ENCODE data around the gene CELF5. TPM values are rescaled to one million over a fixed set of nuclear protein-coding genes. Genes with fewer than 3 reads are reported as not detected.

CELF5 gene
- total and polyA plus RNA-seq, 2 experiments from 2014 or later, result 5.6 to 10.6 TPM

DNA sequence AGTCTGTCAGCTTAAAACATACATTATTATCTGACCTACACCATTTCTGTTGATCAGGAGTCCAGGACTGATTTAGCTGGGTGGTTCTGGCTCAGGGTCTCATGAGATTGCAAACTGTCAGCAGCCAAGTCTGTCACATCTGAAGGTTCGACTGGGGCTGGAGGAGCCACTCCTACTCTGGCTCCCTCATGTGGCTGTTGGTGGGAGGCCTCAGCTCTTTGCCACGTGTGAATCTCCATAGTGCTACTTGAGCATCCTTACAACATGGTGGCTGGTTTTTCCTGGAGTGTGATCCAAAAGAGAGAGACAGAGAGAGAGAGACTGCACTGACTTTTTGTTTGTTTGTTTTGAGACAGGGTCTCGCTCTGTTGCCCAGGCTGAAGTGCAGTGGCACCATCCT lies 78.3 kb downstream of the CELF5 start:
- no peak overlapping the region for H3K4me3 Mint-ChIP-seq
- no peak overlapping the region for H3K4me3 ChIP-seq
- DNase-seq (ENCODE audit: low spot score), result peak; percentile 40
- no peak overlapping the region for H2AFZ ChIP-seq
- no peaks in the 10 kb centered on the region for H3K36me3 ChIP-seq (ENCODE audit: insufficient read depth)
- H3K9me2 ChIP-seq (ENCODE audit: insufficient read depth), result no peaks in the 10 kb centered on the region
- H3K27me3 ChIP-seq (ENCODE audit: insufficient read depth), result no peaks in the 10 kb centered on the region
- H3K4me2 ChIP-seq, result no peak overlapping the region
- no peaks in the 10 kb centered on the region for H3F3A ChIP-seq (replicated peaks; ENCODE audit: low read depth)
- H3K27ac ChIP-seq (ENCODE audit: low read depth), result no peak overlapping the region
- no peaks in the 10 kb centered on the region; the same call in 2 of the 3 replicates for H3K36me3 Mint-ChIP-seq (ENCODE audit: low read depth)
- H3K27ac Mint-ChIP-seq, result no peak overlapping the region
- H3K9me3 Mint-ChIP-seq, result peaks cover 14% of the 10 kb centered on the region
- no peaks in the 10 kb centered on the region for H3K79me2 ChIP-seq (replicated peaks; ENCODE audit: insufficient read depth)
- TF ChIP-seq, protein P1, sequence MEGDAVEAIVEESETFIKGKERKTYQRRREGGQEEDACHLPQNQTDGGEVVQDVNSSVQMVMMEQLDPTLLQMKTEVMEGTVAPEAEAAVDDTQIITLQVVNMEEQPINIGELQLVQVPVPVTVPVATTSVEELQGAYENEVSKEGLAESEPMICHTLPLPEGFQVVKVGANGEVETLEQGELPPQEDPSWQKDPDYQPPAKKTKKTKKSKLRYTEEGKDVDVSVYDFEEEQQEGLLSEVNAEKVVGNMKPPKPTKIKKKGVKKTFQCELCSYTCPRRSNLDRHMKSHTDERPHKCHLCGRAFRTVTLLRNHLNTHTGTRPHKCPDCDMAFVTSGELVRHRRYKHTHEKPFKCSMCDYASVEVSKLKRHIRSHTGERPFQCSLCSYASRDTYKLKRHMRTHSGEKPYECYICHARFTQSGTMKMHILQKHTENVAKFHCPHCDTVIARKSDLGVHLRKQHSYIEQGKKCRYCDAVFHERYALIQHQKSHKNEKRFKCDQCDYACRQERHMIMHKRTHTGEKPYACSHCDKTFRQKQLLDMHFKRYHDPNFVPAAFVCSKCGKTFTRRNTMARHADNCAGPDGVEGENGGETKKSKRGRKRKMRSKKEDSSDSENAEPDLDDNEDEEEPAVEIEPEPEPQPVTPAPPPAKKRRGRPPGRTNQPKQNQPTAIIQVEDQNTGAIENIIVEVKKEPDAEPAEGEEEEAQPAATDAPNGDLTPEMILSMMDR (conservative IDR thresholded peaks at IDR 0.05; ENCODE audit: low read depth in 2 of 2), result peak; percentile 31 to 43
- TF ChIP-seq EZH2phosphoT487 (IDR thresholded peaks at IDR 0.05; ENCODE audit: unreplicated experiment), result no peak
- no peak for TF ChIP-seq ZNF331 (CRISPR knock-in tag; IDR thresholded peaks at IDR 0.05; ENCODE audit: low read depth)
- no peak for ATAC-seq
- peaks cover 13% of the 10 kb centered on the region for H3K27me3 Mint-ChIP-seq (ENCODE audit: insufficient read depth, low read depth, poor library complexity)
- H3K4me1 Mint-ChIP-seq, result no peaks in the 10 kb centered on the region
- H4K20me1 ChIP-seq (replicated peaks; ENCODE audit: insufficient read depth), result no peaks in the 10 kb centered on the region; the same call in 1 of the 2 replicates
- no peaks in the 10 kb centered on the region for H3K4me1 ChIP-seq (ENCODE audit: insufficient read depth)

DNA sequence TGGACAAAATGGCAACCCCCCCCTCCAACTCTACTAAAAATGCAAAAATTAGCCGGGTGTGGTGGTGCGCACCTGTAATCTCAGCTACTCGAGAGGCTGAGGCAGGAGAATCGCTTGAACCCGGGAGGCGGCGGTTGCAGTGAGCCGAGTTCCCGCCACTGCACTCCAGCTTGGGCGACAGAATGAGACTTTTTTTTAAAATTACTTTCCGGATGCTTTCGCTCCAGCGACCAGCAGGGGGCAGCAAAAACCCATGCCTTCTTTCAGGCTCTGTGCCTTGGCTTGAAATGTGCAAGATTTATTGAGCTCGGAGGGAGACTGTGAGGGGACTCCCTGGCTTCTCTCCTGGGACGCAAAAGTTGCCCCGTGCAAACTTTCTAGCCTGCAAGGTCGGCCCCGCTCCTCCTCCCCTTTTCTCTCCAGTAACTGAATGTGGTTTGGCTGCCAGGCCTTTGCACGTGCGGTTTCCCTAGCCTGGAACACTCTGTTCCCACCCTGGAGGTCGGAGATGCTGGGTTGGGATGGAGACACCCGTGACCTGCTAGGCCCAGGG lies 80.5 kb downstream of the CELF5 start:
- no peaks in the 10 kb centered on the region for H3F3A ChIP-seq (replicated peaks; ENCODE audit: low read depth)
- no peaks in the 10 kb centered on the region for H4K20me1 ChIP-seq (replicated peaks; ENCODE audit: insufficient read depth)
- no peaks in the 10 kb centered on the region for H3K4me1 ChIP-seq (ENCODE audit: insufficient read depth)
- Mint-ChIP-seq H3K36me3 (ENCODE audit: low read depth) (no peaks in the 10 kb centered on the region; the same call in 2 of the 3 replicates), H3K27ac (no peak overlapping the region), H3K4me3 (no peak overlapping the region), H3K9me3 (peaks cover 9% of the 10 kb centered on the region; the same call in 2 of the 3 replicates), H3K4me1 (no peaks in the 10 kb centered on the region), H3K27me3 (ENCODE audit: insufficient read depth, low read depth, poor library complexity) (peaks cover 17% of the 10 kb centered on the region)
- peaks cover 2% of the 10 kb centered on the region; the same call in 1 of the 2 replicates for H3K27me3 ChIP-seq (ENCODE audit: insufficient read depth)
- no peaks in the 10 kb centered on the region for H3K36me3 ChIP-seq (ENCODE audit: insufficient read depth)
- ATAC-seq (peak; percentile 60), DNase-seq (ENCODE audit: low spot score) (peak; percentile 87)
- H3K9me2 ChIP-seq (ENCODE audit: insufficient read depth), result no peaks in the 10 kb centered on the region
- 0 out of 2 replicates have a peak, but pooled peaks have one; percentile 14 for TF ChIP-seq CREB1 (CRISPR knock-in tag; IDR thresholded peaks at IDR 0.05; ENCODE audit: low read depth)
- TF ChIP-seq, protein P2, sequence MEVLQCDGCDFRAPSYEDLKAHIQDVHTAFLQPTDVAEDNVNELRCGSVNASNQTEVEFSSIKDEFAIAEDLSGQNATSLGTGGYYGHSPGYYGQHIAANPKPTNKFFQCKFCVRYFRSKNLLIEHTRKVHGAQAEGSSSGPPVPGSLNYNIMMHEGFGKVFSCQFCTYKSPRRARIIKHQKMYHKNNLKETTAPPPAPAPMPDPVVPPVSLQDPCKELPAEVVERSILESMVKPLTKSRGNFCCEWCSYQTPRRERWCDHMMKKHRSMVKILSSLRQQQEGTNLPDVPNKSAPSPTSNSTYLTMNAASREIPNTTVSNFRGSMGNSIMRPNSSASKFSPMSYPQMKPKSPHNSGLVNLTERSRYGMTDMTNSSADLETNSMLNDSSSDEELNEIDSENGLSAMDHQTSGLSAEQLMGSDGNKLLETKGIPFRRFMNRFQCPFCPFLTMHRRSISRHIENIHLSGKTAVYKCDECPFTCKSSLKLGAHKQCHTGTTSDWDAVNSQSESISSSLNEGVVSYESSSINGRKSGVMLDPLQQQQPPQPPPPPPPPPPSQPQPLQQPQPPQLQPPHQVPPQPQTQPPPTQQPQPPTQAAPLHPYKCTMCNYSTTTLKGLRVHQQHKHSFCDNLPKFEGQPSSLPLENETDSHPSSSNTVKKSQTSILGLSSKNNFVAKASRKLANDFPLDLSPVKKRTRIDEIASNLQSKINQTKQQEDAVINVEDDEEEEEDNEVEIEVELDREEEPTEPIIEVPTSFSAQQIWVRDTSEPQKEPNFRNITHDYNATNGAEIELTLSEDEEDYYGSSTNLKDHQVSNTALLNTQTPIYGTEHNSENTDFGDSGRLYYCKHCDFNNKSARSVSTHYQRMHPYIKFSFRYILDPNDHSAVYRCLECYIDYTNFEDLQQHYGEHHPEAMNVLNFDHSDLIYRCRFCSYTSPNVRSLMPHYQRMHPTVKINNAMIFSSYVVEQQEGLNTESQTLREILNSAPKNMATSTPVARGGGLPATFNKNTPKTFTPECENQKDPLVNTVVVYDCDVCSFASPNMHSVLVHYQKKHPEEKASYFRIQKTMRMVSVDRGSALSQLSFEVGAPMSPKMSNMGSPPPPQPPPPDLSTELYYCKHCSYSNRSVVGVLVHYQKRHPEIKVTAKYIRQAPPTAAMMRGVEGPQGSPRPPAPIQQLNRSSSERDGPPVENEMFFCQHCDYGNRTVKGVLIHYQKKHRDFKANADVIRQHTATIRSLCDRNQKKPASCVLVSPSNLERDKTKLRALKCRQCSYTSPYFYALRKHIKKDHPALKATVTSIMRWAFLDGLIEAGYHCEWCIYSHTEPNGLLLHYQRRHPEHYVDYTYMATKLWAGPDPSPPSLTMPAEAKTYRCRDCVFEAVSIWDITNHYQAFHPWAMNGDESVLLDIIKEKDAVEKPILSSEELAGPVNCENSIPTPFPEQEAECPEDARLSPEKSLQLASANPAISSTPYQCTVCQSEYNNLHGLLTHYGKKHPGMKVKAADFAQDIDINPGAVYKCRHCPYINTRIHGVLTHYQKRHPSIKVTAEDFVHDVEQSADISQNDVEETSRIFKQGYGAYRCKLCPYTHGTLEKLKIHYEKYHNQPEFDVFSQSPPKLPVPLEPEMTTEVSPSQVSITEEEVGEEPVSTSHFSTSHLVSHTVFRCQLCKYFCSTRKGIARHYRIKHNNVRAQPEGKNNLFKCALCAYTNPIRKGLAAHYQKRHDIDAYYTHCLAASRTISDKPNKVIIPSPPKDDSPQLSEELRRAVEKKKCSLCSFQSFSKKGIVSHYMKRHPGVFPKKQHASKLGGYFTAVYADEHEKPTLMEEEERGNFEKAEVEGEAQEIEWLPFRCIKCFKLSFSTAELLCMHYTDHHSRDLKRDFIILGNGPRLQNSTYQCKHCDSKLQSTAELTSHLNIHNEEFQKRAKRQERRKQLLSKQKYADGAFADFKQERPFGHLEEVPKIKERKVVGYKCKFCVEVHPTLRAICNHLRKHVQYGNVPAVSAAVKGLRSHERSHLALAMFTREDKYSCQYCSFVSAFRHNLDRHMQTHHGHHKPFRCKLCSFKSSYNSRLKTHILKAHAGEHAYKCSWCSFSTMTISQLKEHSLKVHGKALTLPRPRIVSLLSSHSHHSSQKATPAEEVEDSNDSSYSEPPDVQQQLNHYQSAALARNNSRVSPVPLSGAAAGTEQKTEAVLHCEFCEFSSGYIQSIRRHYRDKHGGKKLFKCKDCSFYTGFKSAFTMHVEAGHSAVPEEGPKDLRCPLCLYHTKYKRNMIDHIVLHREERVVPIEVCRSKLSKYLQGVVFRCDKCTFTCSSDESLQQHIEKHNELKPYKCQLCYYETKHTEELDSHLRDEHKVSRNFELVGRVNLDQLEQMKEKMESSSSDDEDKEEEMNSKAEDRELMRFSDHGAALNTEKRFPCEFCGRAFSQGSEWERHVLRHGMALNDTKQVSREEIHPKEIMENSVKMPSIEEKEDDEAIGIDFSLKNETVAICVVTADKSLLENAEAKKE (CRISPR knock-in tag; IDR thresholded peaks at IDR 0.05), result no peak
- TF ChIP-seq, protein P1 (conservative IDR thresholded peaks at IDR 0.05; ENCODE audit: low read depth in 2 of 2), result peak; percentile 86 to 89
- H3K4me2 ChIP-seq, result no peak overlapping the region
- H3K4me3 ChIP-seq, result no peak overlapping the region
- no peaks in the 10 kb centered on the region for H3K79me2 ChIP-seq (replicated peaks; ENCODE audit: insufficient read depth)
- H3K27ac ChIP-seq (ENCODE audit: low read depth), result no peak overlapping the region
- H2AFZ ChIP-seq, result no peak overlapping the region; the same call in 1 of the 2 replicates

Measured in GM23338 (cell line).